HG03097 (cell line): ENCODE results near the gene LYZL1.
"Not testable (repeated sequence)": the region's sequence is repeated elsewhere in the genome, so short reads cannot be mapped to it uniquely, and the experiment has no call there.

Source experiments
- ATAC-seq: cut with Tn5 transposase; IDR thresholded peaks from one replicate; pipeline ENCODE4 v1.9.1; 2021; ENCODE audit not compliant: unreplicated experiment, low FRiP score

The LYZL1 gene

GRCh38 chr10:29257784-29258135 lies 31.1 kb upstream of the LYZL1 start:
- no peak for ATAC-seq

- ATAC-seq, result no peak
Measured at GRCh38 chr10:29259498-29259897, 29.4 kb upstream of the LYZL1 start.

GRCh38 chr10:29263506-29263905 lies 25.4 kb upstream of the LYZL1 start:
- ATAC-seq, result no peak

GRCh38 chr10:29265210-29265768 lies 23.6 kb upstream of the LYZL1 start:
- ATAC-seq, result no peak

GRCh38 chr10:29266641-29267040 lies 22.2 kb upstream of the LYZL1 start:
- no peak for ATAC-seq

- no peak for ATAC-seq
Measured at GRCh38 chr10:29268011-29268410, 20.9 kb upstream of the LYZL1 start.

- no peak for ATAC-seq
Measured at GRCh38 chr10:29269486-29269885, 19.4 kb upstream of the LYZL1 start.

- ATAC-seq, result no peak
Measured at GRCh38 chr10:29270883-29271282, 18.0 kb upstream of the LYZL1 start.

GRCh38 chr10:29271877-29272276 lies 17.0 kb upstream of the LYZL1 start:
- ATAC-seq, result no peak

GRCh38 chr10:29273478-29273877 lies 15.4 kb upstream of the LYZL1 start:
- ATAC-seq, result no peak

- ATAC-seq, result no peak
Measured at GRCh38 chr10:29276251-29276850, 12.5 kb upstream of the LYZL1 start.

GRCh38 chr10:29277296-29277695 lies 11.6 kb upstream of the LYZL1 start:
- ATAC-seq, result no peak

GRCh38 chr10:29279779-29280487 lies 8.9 kb upstream of the LYZL1 start:
- no peak for ATAC-seq

- ATAC-seq, result no peak
Measured at GRCh38 chr10:29280488-29280840, 8.4 kb upstream of the LYZL1 start.

GRCh38 chr10:29285624-29286051 lies 3.2 kb upstream of the LYZL1 start:
- peak; percentile 65 for ATAC-seq

- ATAC-seq, result no peak
Measured at GRCh38 chr10:29287635-29288034, 1.2 kb upstream of the LYZL1 start.

GRCh38 chr10:29291561-29291960 lies 2.7 kb downstream of the LYZL1 start:
- not testable (repeated sequence) for ATAC-seq

GRCh38 chr10:29292406-29292805 lies 3.5 kb downstream of the LYZL1 start:
- not testable (repeated sequence) for ATAC-seq

- no peak for ATAC-seq
Measured at GRCh38 chr10:29295813-29296212, 6.9 kb downstream of the LYZL1 start.

- ATAC-seq, result no peak
Measured at GRCh38 chr10:29297678-29298077, 8.8 kb downstream of the LYZL1 start.

GRCh38 chr10:29301359-29301910 lies 12.6 kb downstream of the LYZL1 start:
- no peak for ATAC-seq

- ATAC-seq, result no peak
Measured at GRCh38 chr10:29302499-29302898, 13.6 kb downstream of the LYZL1 start.
